NCI-H69 (cell line): ENCODE data around the gene ATG13.
A peak's percentile ranks its signal among the peaks of the same experiment; 100 is the strongest.
"Not testable (repeated sequence)": the region's sequence is repeated elsewhere in the genome, so short reads cannot be mapped to it uniquely, and the experiment has no call there.

ENCODE experiments used
- DNase-seq: peaks from one replicate; lab custom pipeline; 2025; lab: John Stamatoyannopoulos, UW

The ATG13 gene

GRCh38 chr11:46617134-46617971 lies at the start of gene ATG13, which contains the start of gene HARBI1:
Gene ATG13 (plus strand): TSS chr11:46617553. CDS start chr11:46644292, 26,739 bp downstream.
Gene HARBI1 (minus strand): TSS chr11:46617227. CDS start chr11:46616237, 990 bp downstream.
- peak; percentile 97 for DNase-seq

- DNase-seq, result no peak
Measured at GRCh38 chr11:46570790-46571398, 46.5 kb upstream of the ATG13 start.

- DNase-seq, result no peak
Measured at GRCh38 chr11:46574656-46575055, 42.7 kb upstream of the ATG13 start.

GRCh38 chr11:46577058-46577457 lies 40.3 kb upstream of the ATG13 start:
- DNase-seq, result no peak

GRCh38 chr11:46582588-46582987 lies 34.8 kb upstream of the ATG13 start:
- no peak for DNase-seq

- not testable (repeated sequence) for DNase-seq
Measured at GRCh38 chr11:46583513-46583912, 33.8 kb upstream of the ATG13 start.

GRCh38 chr11:46588131-46588530 lies 29.2 kb upstream of the ATG13 start:
- no peak for DNase-seq

- DNase-seq, result peak; percentile 20
Measured at GRCh38 chr11:46588915-46589314, 28.4 kb upstream of the ATG13 start.

GRCh38 chr11:46590740-46591605 lies 26.4 kb upstream of the ATG13 start:
- DNase-seq, result no peak

- peak; percentile 94 for DNase-seq
Measured at GRCh38 chr11:46593550-46594373, 23.6 kb upstream of the ATG13 start, which contains the start of gene AMBRA1. Gene AMBRA1 (minus strand): TSS chr11:46594023. CDS start chr11:46548380, 45,643 bp downstream.

GRCh38 chr11:46594374-46594700 lies 23.0 kb upstream of the ATG13 start:
- DNase-seq, result no peak

GRCh38 chr11:46594785-46595184 lies 22.6 kb upstream of the ATG13 start:
- no peak for DNase-seq

- DNase-seq, result no peak
Measured at GRCh38 chr11:46597155-46597554, 20.2 kb upstream of the ATG13 start.

- DNase-seq, result no peak
Measured at GRCh38 chr11:46597609-46598219, 19.6 kb upstream of the ATG13 start.

- DNase-seq, result no peak
Measured at GRCh38 chr11:46599340-46600193, 17.8 kb upstream of the ATG13 start.

- no peak for DNase-seq
Measured at GRCh38 chr11:46600194-46600960, 17.0 kb upstream of the ATG13 start.

- DNase-seq, result no peak
Measured at GRCh38 chr11:46601129-46601528, 16.2 kb upstream of the ATG13 start.

- DNase-seq, result no peak
Measured at GRCh38 chr11:46603704-46604308, 13.5 kb upstream of the ATG13 start.

- no peak for DNase-seq
Measured at GRCh38 chr11:46604796-46605195, 12.6 kb upstream of the ATG13 start.
